A549 (cell line): ENCODE measurements around the gene CELA3B.
"Not testable (repeated sequence)": the region's sequence is repeated elsewhere in the genome, so short reads cannot be mapped to it uniquely, and the experiment has no call there.

Experiments
- JUN ChIP-seq, 2 experiments: fragments of >200 bp; sonication (Bioruptor Twin); formaldehyde crosslinking; IDR thresholded peaks; 2 replicates in 1 of 2; 3 replicates in 1 of 2; pipeline ENCODE4 v1.6.1; 2016 to 2017
- ZFP36 ChIP-seq: fragments of 450-650 bp; IDR thresholded peaks from 2 replicates; pipeline ENCODE4 v1.6.1; 2014; ENCODE audit warnings: borderline replicate concordance; ENCODE audit not compliant: partially characterized antibody
- TF ChIP-seq, protein P1 (sequence below): fragments of >200 bp; sonication (Bioruptor Twin); formaldehyde crosslinking; IDR thresholded peaks from 3 replicates; pipeline ENCODE4 v1.5.1; 2016

DNA sequence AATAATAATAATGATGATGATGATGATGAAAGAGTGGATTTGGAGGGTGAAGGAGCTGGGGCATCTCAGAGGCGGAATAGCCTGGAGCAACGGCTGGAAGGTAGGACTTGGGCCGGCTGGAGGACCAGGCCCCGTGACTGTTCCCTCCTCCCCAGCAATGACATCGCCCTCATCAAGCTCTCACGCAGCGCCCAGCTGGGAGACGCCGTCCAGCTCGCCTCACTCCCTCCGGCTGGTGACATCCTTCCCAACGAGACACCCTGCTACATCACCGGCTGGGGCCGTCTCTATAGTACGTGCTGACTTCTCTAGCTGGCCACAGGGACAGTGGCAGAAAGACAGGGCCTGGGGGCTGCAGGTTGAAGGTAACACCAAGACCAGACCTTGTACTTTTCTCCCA, 6.7 kb downstream of the CELA3B start:
- not testable (repeated sequence) for TF ChIP-seq ZFP36; JUN (IDR thresholded peaks at IDR 0.05)
- TF ChIP-seq, protein P1, sequence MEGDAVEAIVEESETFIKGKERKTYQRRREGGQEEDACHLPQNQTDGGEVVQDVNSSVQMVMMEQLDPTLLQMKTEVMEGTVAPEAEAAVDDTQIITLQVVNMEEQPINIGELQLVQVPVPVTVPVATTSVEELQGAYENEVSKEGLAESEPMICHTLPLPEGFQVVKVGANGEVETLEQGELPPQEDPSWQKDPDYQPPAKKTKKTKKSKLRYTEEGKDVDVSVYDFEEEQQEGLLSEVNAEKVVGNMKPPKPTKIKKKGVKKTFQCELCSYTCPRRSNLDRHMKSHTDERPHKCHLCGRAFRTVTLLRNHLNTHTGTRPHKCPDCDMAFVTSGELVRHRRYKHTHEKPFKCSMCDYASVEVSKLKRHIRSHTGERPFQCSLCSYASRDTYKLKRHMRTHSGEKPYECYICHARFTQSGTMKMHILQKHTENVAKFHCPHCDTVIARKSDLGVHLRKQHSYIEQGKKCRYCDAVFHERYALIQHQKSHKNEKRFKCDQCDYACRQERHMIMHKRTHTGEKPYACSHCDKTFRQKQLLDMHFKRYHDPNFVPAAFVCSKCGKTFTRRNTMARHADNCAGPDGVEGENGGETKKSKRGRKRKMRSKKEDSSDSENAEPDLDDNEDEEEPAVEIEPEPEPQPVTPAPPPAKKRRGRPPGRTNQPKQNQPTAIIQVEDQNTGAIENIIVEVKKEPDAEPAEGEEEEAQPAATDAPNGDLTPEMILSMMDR = not testable (repeated sequence)
